Measurements from ENCODE around the gene TTLL11.

Gene TTLL11

GRCh38 chr9:121866927-121867326 is 226.2 kb downstream of the TTLL11 start:
- Histone ChIP-seq H4K8ac (ENCODE audit: low read depth, low read length) (no peak overlapping the region), H3K36me3 (ENCODE audit: control insufficient read depth, insufficient read depth, low read length) (no peaks in the 10 kb centered on the region), H3K79me2 (ENCODE audit: control insufficient read depth, insufficient read depth, low read length) (no peaks in the 10 kb centered on the region), H4K5ac (ENCODE audit: low read length) (no peak overlapping the region), H3K4me1 (ENCODE audit: control insufficient read depth, low read depth, low read length) (peaks cover 10% of the 10 kb centered on the region), H2BK5ac (ENCODE audit: low read length) (no peak overlapping the region), H3K18ac (ENCODE audit: low read length) (no peak overlapping the region), H3K4me2 (ENCODE audit: low read length) (no peak overlapping the region), H3K4ac (ENCODE audit: low read depth, low read length) (no peak overlapping the region), H2BK15ac (replicated peaks; ENCODE audit: low read depth) (no peak overlapping the region), H3K27ac (ENCODE audit: low read depth, low read length) (no peak overlapping the region), H3K9ac (ENCODE audit: low read length) (no peak overlapping the region), H2BK120ac (ENCODE audit: low read depth, low read length) (no peak overlapping the region), H3K79me1 (ENCODE audit: low read length) (no peaks in the 10 kb centered on the region), H3K4me3 (ENCODE audit: low read length) (no peak overlapping the region), H3K23ac (ENCODE audit: low read length) (no peak overlapping the region), H2AK5ac (ENCODE audit: low read length) (no peak overlapping the region), H3K56ac (ENCODE audit: low read length) (no peak overlapping the region), H3K27me3 (ENCODE audit: insufficient read depth, low read length, poor library complexity) (no peaks in the 10 kb centered on the region)
- DNase-seq: no peak
- no CpG with 5 or more reads among the region's 1 CpG for WGBS (ENCODE audit: extremely low coverage, insufficient coverage, low lambda C conversion rate)

- H2BK120ac ChIP-seq (ENCODE audit: low read depth, low read length): no peak overlapping the region
- H4K8ac ChIP-seq (ENCODE audit: low read depth, low read length): no peak overlapping the region
- no peak overlapping the region for H3K18ac ChIP-seq (ENCODE audit: low read length)
- peaks cover 10% of the 10 kb centered on the region for H3K4me1 ChIP-seq (ENCODE audit: control insufficient read depth, low read depth, low read length)
- no peak overlapping the region for H2AK5ac ChIP-seq (ENCODE audit: low read length)
- no peaks in the 10 kb centered on the region for H3K79me2 ChIP-seq (ENCODE audit: control insufficient read depth, insufficient read depth, low read length)
- no peak overlapping the region for H3K4me2 ChIP-seq (ENCODE audit: low read length)
- WGBS (ENCODE audit: extremely low coverage, insufficient coverage, low lambda C conversion rate): no CpG with 5 or more reads among the region's 7 CpGs
- H2BK5ac ChIP-seq (ENCODE audit: low read length): no peak overlapping the region
- H3K4ac ChIP-seq (ENCODE audit: low read depth, low read length): no peak overlapping the region
- H3K9ac ChIP-seq (ENCODE audit: low read length): no peak overlapping the region
- no peak for DNase-seq
- no peaks in the 10 kb centered on the region for H3K79me1 ChIP-seq (ENCODE audit: low read length)
- H3K27ac ChIP-seq (ENCODE audit: low read depth, low read length): no peak overlapping the region
- H3K4me3 ChIP-seq (ENCODE audit: low read length): no peak overlapping the region
- no peak overlapping the region for H3K56ac ChIP-seq (ENCODE audit: low read length)
- no peaks in the 10 kb centered on the region for H3K36me3 ChIP-seq (ENCODE audit: control insufficient read depth, insufficient read depth, low read length)
- no peak overlapping the region for H3K23ac ChIP-seq (ENCODE audit: low read length)
- no peaks in the 10 kb centered on the region for H3K27me3 ChIP-seq (ENCODE audit: insufficient read depth, low read length, poor library complexity)
- no peak overlapping the region for H4K5ac ChIP-seq (ENCODE audit: low read length)
- H2BK15ac ChIP-seq (replicated peaks; ENCODE audit: low read depth): no peak overlapping the region
Observed at GRCh38 chr9:121865884-121866283, 227.2 kb downstream of the TTLL11 start.

GRCh38 chr9:121865060-121865459 is 228.0 kb downstream of the TTLL11 start:
- Histone ChIP-seq H3K23ac (ENCODE audit: low read length) (no peak overlapping the region), H2AK5ac (ENCODE audit: low read length) (no peak overlapping the region), H3K36me3 (ENCODE audit: control insufficient read depth, insufficient read depth, low read length) (no peaks in the 10 kb centered on the region), H2BK120ac (ENCODE audit: low read depth, low read length) (no peak overlapping the region), H2BK15ac (replicated peaks; ENCODE audit: low read depth) (no peak overlapping the region), H3K9ac (ENCODE audit: low read length) (no peak overlapping the region), H3K4me2 (ENCODE audit: low read length) (no peak overlapping the region), H3K79me1 (ENCODE audit: low read length) (no peaks in the 10 kb centered on the region), H3K56ac (ENCODE audit: low read length) (no peak overlapping the region), H3K4me3 (ENCODE audit: low read length) (no peak overlapping the region), H3K4me1 (ENCODE audit: control insufficient read depth, low read depth, low read length) (peaks cover 10% of the 10 kb centered on the region), H3K79me2 (ENCODE audit: control insufficient read depth, insufficient read depth, low read length) (no peaks in the 10 kb centered on the region), H4K8ac (ENCODE audit: low read depth, low read length) (no peak overlapping the region), H3K4ac (ENCODE audit: low read depth, low read length) (no peak overlapping the region), H2BK5ac (ENCODE audit: low read length) (no peak overlapping the region), H3K18ac (ENCODE audit: low read length) (no peak overlapping the region), H3K27ac (ENCODE audit: low read depth, low read length) (no peak overlapping the region), H3K27me3 (ENCODE audit: insufficient read depth, low read length, poor library complexity) (no peaks in the 10 kb centered on the region), H4K5ac (ENCODE audit: low read length) (no peak overlapping the region)
- no peak for DNase-seq
- no CpG with 5 or more reads among the region's 6 CpGs for WGBS (ENCODE audit: extremely low coverage, insufficient coverage, low lambda C conversion rate)

- Histone ChIP-seq H3K79me1 (ENCODE audit: low read length) (no peaks in the 10 kb centered on the region), H3K4me2 (ENCODE audit: low read length) (no peak overlapping the region), H2BK15ac (replicated peaks; ENCODE audit: low read depth) (no peak overlapping the region), H3K23ac (ENCODE audit: low read length) (no peak overlapping the region), H3K9ac (ENCODE audit: low read length) (no peak overlapping the region), H3K27me3 (ENCODE audit: insufficient read depth, low read length, poor library complexity) (no peaks in the 10 kb centered on the region), H3K79me2 (ENCODE audit: control insufficient read depth, insufficient read depth, low read length) (no peaks in the 10 kb centered on the region), H4K8ac (ENCODE audit: low read depth, low read length) (no peak overlapping the region), H2BK120ac (ENCODE audit: low read depth, low read length) (no peak overlapping the region), H4K5ac (ENCODE audit: low read length) (no peak overlapping the region), H3K4me1 (ENCODE audit: control insufficient read depth, low read depth, low read length) (peaks cover 10% of the 10 kb centered on the region), H3K18ac (ENCODE audit: low read length) (no peak overlapping the region), H3K4ac (ENCODE audit: low read depth, low read length) (no peak overlapping the region), H3K4me3 (ENCODE audit: low read length) (no peak overlapping the region), H2AK5ac (ENCODE audit: low read length) (no peak overlapping the region), H2BK5ac (ENCODE audit: low read length) (no peak overlapping the region), H3K36me3 (ENCODE audit: control insufficient read depth, insufficient read depth, low read length) (no peaks in the 10 kb centered on the region), H3K56ac (ENCODE audit: low read length) (no peak overlapping the region), H3K27ac (ENCODE audit: low read depth, low read length) (no peak overlapping the region)
- no CpG with 5 or more reads among the region's 2 CpGs for WGBS (ENCODE audit: extremely low coverage, insufficient coverage, low lambda C conversion rate)
- no peak for DNase-seq
Observed at GRCh38 chr9:121863955-121864354, 229.2 kb downstream of the TTLL11 start.

GRCh38 chr9:121862371-121863332 is 230.5 kb downstream of the TTLL11 start:
- DNase-seq: no peak
- Histone ChIP-seq H3K4me2 (ENCODE audit: low read length) (no peak overlapping the region), H3K27ac (ENCODE audit: low read depth, low read length) (no peak overlapping the region)

More at GRCh38 chr9:121862371-121863332, 230.5 kb downstream of the TTLL11 start:
- Histone ChIP-seq H3K4ac (ENCODE audit: low read depth, low read length) (no peak overlapping the region), H4K5ac (ENCODE audit: low read length) (no peak overlapping the region), H3K79me1 (ENCODE audit: low read length) (no peaks in the 10 kb centered on the region), H4K8ac (ENCODE audit: low read depth, low read length) (no peak overlapping the region), H3K4me1 (ENCODE audit: control insufficient read depth, low read depth, low read length) (peaks cover 13% of the 10 kb centered on the region), H2AK5ac (ENCODE audit: low read length) (no peak overlapping the region), H3K4me3 (ENCODE audit: low read length) (no peak overlapping the region), H3K27me3 (ENCODE audit: insufficient read depth, low read length, poor library complexity) (no peaks in the 10 kb centered on the region), H2BK15ac (replicated peaks; ENCODE audit: low read depth) (no peak overlapping the region), H3K9ac (ENCODE audit: low read length) (no peak overlapping the region), H3K56ac (ENCODE audit: low read length) (peak overlapping the region; percentile 46), H2BK120ac (ENCODE audit: low read depth, low read length) (no peak overlapping the region), H3K79me2 (ENCODE audit: control insufficient read depth, insufficient read depth, low read length) (no peaks in the 10 kb centered on the region), H3K23ac (ENCODE audit: low read length) (no peak overlapping the region), H3K36me3 (ENCODE audit: control insufficient read depth, insufficient read depth, low read length) (no peaks in the 10 kb centered on the region), H2BK5ac (ENCODE audit: low read length) (no peak overlapping the region), H3K18ac (ENCODE audit: low read length) (no peak overlapping the region)
- no CpG with 5 or more reads among the region's 19 CpGs for WGBS (ENCODE audit: extremely low coverage, insufficient coverage, low lambda C conversion rate)
